ENCODE measurements around the gene RPL27A. TPM values are rescaled to one million over a fixed set of nuclear protein-coding genes. Genes with fewer than 3 reads are reported as not detected.

Gene RPL27A
- total and polyA plus RNA-seq, 2 donors (not counting 3 experiments of a cell fraction or from before 2014, with no cell fraction given), result 1,303 to 1,363 TPM

GRCh38 chr11:8690374-8691342 lies 8.1 kb downstream of the RPL27A start:
- no TSS peak for BruUV-seq (replicated peaks)
- TF ChIP-seq CTCF (IDR thresholded peaks at IDR 0.05; ENCODE audit: extremely low read depth in 1 of 2, insufficient read depth in 1 of 2, low read depth in 1 of 2, low read length in 2 of 2), result no peak
- TF ChIP-seq JUN (IDR thresholded peaks at IDR 0.05; ENCODE audit: borderline replicate concordance, insufficient read depth, insufficient read length, low read depth), result no peak
- TF ChIP-seq, protein P1, sequence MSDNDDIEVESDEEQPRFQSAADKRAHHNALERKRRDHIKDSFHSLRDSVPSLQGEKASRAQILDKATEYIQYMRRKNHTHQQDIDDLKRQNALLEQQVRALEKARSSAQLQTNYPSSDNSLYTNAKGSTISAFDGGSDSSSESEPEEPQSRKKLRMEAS (IDR thresholded peaks at IDR 0.05; ENCODE audit: insufficient read depth, insufficient read length), result no peak
- TF ChIP-seq MYC (IDR thresholded peaks at IDR 0.05; ENCODE audit: low read depth, low read length), result no peak
- TF ChIP-seq POLR2AphosphoS5 (IDR thresholded peaks at IDR 0.05; ENCODE audit: insufficient read depth, low read depth, low read length), result no peak
- no peak for TF ChIP-seq POLR2A (IDR thresholded peaks at IDR 0.05; ENCODE audit: low read depth, low read length)
- no peak for TF ChIP-seq FOS (IDR thresholded peaks at IDR 0.05; ENCODE audit: borderline replicate concordance, insufficient read depth, low read length)
- TF ChIP-seq GATA2 (IDR thresholded peaks at IDR 0.05; ENCODE audit: insufficient read depth, insufficient read length, low read depth, low read length), result no peak
- TF ChIP-seq EZH2 (IDR thresholded peaks at IDR 0.05; ENCODE audit: borderline replicate concordance, low read depth, low read length, severe bottlenecking), result no peak
- no peak overlapping the region for H3K4me2 ChIP-seq (ENCODE audit: insufficient read depth, low read length)
- CTCF ChIA-PET, result interaction anchor here (1.2 kb wide), 1 partner anchor 124 kb away, joined by 4 read pairs; no protein-coding TSS in a partner anchor
- peaks cover 3% of the 10 kb centered on the region for H3K79me2 ChIP-seq (ENCODE audit: control insufficient read depth, insufficient read depth, low read length)
- no peaks in the 10 kb centered on the region for H3K9me1 ChIP-seq (replicated peaks; ENCODE audit: control insufficient read depth, extremely low read depth, insufficient read depth, low read length)
- dilution Hi-C loops (cut with MboI; ENCODE audit: extremely low pct_ligation_motif_present, low sequenced_read_pairs) (no loop called here), intact Hi-C loops (cut with micrococcal nuclease) (no loop called here)
- DNase-seq (ENCODE audit: low read depth, low spot score) (no peak), FAIRE-seq (no peak)
- H3K9me3 ChIP-seq (replicated peaks; ENCODE audit: control insufficient read depth, insufficient read depth, low read length), result no peaks in the 10 kb centered on the region
- no peak overlapping the region for H3K27ac ChIP-seq (ENCODE audit: insufficient read depth, low read depth, low read length)
- H3K36me3 ChIP-seq (ENCODE audit: control insufficient read depth in 2 of 2, extremely low read depth in 1 of 2, insufficient read depth in 2 of 2, low read length in 2 of 2), result peaks cover 10 to 12% of the 10 kb centered on the region in 2 experiments
- peaks cover 29% of the 10 kb centered on the region for H3K4me1 ChIP-seq (ENCODE audit: control insufficient read depth, extremely low read depth, insufficient read depth, low read length)
- H4K20me1 ChIP-seq (replicated peaks; ENCODE audit: control insufficient read depth, extremely low read depth, insufficient read depth, low read length), result peaks cover 2% of the 10 kb centered on the region
- H3K27me3 ChIP-seq (ENCODE audit: control insufficient read depth in 2 of 2, insufficient read depth in 2 of 2, low read length in 2 of 2), result no peaks in the 10 kb centered on the region
- POLR2A ChIA-PET, result no interaction called here
- H2AFZ ChIP-seq (ENCODE audit: low read depth, low read length), result no peak overlapping the region
- no peak overlapping the region for H3K4me3 ChIP-seq (replicated peaks in 1 of 3; ENCODE audit: insufficient read depth in 1 of 3, low read depth in 1 of 3, low read length in 3 of 3)
- no peak overlapping the region for H3K9ac ChIP-seq (replicated peaks; ENCODE audit: extremely low read depth, insufficient read depth, low read length)

Data from endothelial cell of umbilical vein (primary cell).